ENCODE data around the gene ASB17.

ASB17 gene

GRCh38 chr1:75937034-75937433, 4.8 kb upstream of the ASB17 start:
- H3K27ac ChIP-seq (replicated peaks) = no peak overlapping the region
- no peak overlapping the region for H3K4me3 ChIP-seq (replicated peaks; ENCODE audit: insufficient read depth, low read length)
- no peaks in the 10 kb centered on the region for H3K27me3 ChIP-seq (ENCODE audit: insufficient read depth, poor library complexity, severe bottlenecking)
- no peak for TF ChIP-seq GABPA (IDR thresholded peaks at IDR 0.05; ENCODE audit: low read depth)
- TF ChIP-seq SPI1 (IDR thresholded peaks at IDR 0.05; ENCODE audit: borderline replicate concordance, low read depth) = no peak
- no peak for TF ChIP-seq CTCF (IDR thresholded peaks at IDR 0.05; ENCODE audit: insufficient read depth, low read length)
- TF ChIP-seq, protein P1, sequence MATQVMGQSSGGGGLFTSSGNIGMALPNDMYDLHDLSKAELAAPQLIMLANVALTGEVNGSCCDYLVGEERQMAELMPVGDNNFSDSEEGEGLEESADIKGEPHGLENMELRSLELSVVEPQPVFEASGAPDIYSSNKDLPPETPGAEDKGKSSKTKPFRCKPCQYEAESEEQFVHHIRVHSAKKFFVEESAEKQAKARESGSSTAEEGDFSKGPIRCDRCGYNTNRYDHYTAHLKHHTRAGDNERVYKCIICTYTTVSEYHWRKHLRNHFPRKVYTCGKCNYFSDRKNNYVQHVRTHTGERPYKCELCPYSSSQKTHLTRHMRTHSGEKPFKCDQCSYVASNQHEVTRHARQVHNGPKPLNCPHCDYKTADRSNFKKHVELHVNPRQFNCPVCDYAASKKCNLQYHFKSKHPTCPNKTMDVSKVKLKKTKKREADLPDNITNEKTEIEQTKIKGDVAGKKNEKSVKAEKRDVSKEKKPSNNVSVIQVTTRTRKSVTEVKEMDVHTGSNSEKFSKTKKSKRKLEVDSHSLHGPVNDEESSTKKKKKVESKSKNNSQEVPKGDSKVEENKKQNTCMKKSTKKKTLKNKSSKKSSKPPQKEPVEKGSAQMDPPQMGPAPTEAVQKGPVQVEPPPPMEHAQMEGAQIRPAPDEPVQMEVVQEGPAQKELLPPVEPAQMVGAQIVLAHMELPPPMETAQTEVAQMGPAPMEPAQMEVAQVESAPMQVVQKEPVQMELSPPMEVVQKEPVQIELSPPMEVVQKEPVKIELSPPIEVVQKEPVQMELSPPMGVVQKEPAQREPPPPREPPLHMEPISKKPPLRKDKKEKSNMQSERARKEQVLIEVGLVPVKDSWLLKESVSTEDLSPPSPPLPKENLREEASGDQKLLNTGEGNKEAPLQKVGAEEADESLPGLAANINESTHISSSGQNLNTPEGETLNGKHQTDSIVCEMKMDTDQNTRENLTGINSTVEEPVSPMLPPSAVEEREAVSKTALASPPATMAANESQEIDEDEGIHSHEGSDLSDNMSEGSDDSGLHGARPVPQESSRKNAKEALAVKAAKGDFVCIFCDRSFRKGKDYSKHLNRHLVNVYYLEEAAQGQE (IDR thresholded peaks at IDR 0.05; ENCODE audit: insufficient replicate concordance, low read depth) = no peak
- no peak for TF ChIP-seq POLR2AphosphoS5 (IDR thresholded peaks at IDR 0.05; ENCODE audit: low read depth)
- DNase-seq (ENCODE audit: low read depth in 1 of 2, low spot score in 1 of 2) = no peak

- TF ChIP-seq, protein P1 (IDR thresholded peaks at IDR 0.05; ENCODE audit: insufficient replicate concordance, low read depth) = no peak
- no peak for TF ChIP-seq CTCF (IDR thresholded peaks at IDR 0.05; ENCODE audit: insufficient read depth, low read length)
- no peak for TF ChIP-seq POLR2AphosphoS5 (IDR thresholded peaks at IDR 0.05; ENCODE audit: low read depth)
- no peak for TF ChIP-seq GABPA (IDR thresholded peaks at IDR 0.05; ENCODE audit: low read depth)
- TF ChIP-seq SPI1 (IDR thresholded peaks at IDR 0.05; ENCODE audit: borderline replicate concordance, low read depth) = no peak
- no peaks in the 10 kb centered on the region for H3K27me3 ChIP-seq (ENCODE audit: insufficient read depth, poor library complexity, severe bottlenecking)
- no peak overlapping the region for H3K4me3 ChIP-seq (replicated peaks; ENCODE audit: insufficient read depth, low read length)
- no peak for DNase-seq (ENCODE audit: low read depth in 1 of 2, low spot score in 1 of 2)
- no peak overlapping the region for H3K27ac ChIP-seq (replicated peaks)
These were observed 9.5 kb downstream of the ASB17 start for GRCh38 chr1:75922698-75923097.

DNA sequence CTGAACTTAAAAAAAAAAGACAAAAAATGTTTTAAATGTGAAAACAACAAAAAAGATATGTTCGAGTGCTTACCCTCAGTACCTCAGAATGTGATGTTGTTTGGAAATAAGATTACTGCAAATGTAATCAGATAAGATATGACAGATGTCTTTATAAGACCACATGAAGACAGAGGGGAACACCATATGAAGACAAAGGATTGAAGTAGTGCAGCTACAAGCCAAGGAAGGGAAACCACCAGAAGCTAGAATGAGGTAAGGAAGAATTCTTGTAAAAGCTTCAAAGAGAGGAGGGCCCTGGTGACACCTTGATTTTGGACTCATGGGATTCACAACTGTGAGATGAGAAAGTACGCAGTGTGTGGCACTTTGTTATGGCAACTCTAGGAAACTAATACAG, 15.4 kb downstream of the ASB17 start:
- no peaks in the 10 kb centered on the region for H3K27me3 ChIP-seq (ENCODE audit: insufficient read depth, poor library complexity, severe bottlenecking)
- DNase-seq (ENCODE audit: low read depth in 1 of 2, low spot score in 1 of 2) = no peak
- H3K4me3 ChIP-seq (replicated peaks; ENCODE audit: insufficient read depth, low read length) = no peak overlapping the region
- TF ChIP-seq POLR2AphosphoS5 (IDR thresholded peaks at IDR 0.05; ENCODE audit: low read depth) = no peak
- no peak for TF ChIP-seq GABPA (IDR thresholded peaks at IDR 0.05; ENCODE audit: low read depth)
- TF ChIP-seq, protein P1 (IDR thresholded peaks at IDR 0.05; ENCODE audit: insufficient replicate concordance, low read depth) = no peak
- no peak for TF ChIP-seq CTCF (IDR thresholded peaks at IDR 0.05; ENCODE audit: insufficient read depth, low read length)
- no peak for TF ChIP-seq SPI1 (IDR thresholded peaks at IDR 0.05; ENCODE audit: borderline replicate concordance, low read depth)
- no peak overlapping the region for H3K27ac ChIP-seq (replicated peaks)
